Uterus (tissue), 4 donors: ENCODE results near the gene DNAAF1. TPM values are rescaled to one million over a fixed set of nuclear protein-coding genes. Genes with fewer than 3 reads are reported as not detected.
A peak's percentile ranks its signal among the peaks of the same experiment; 100 is the strongest.

Experiments used
- DNase-seq, 2 donors: peaks; one replicate each; pipeline ENCODE4 v3.0.0-alpha.2; 2019 to 2020
- H3K27ac ChIP-seq, 2 donors: fragments of 200-600 bp; sonication (generic); 1 replicate in 1 of 2; 2 replicates in 1 of 2; pipeline ENCODE4 v1.5.1; 2016 to 2018
- H3K27me3 ChIP-seq, 2 donors: fragments of 200-600 bp; sonication (generic); one replicate each; pipeline ENCODE4 v1.5.1; 2018 to 2019; ENCODE audit warnings: control low read depth in 1 of 2
- H3K36me3 ChIP-seq, 2 donors: fragments of 200-600 bp; sonication (generic); one replicate each; pipeline ENCODE4 v1.5.1; 2019; ENCODE audit warnings: control low read depth in 1 of 2
- H3K4me1 ChIP-seq, 2 donors: fragments of 200-600 bp; sonication (generic); one replicate each; pipeline ENCODE4 v1.5.1; 2018 to 2019; ENCODE audit warnings: control low read depth in 1 of 2
- H3K4me3 ChIP-seq, 2 donors: fragments of 200-600 bp; sonication (generic); 1 replicate in 1 of 2; 2 replicates in 1 of 2; pipeline ENCODE4 v1.5.1; 2018 to 2019; ENCODE audit warnings: mild to moderate bottlenecking in 1 of 2
- H3K9me3 ChIP-seq, 2 donors: fragments of 200-600 bp; sonication (generic); one replicate each; pipeline ENCODE4 v1.5.1; 2019; ENCODE audit warnings: control low read depth in 1 of 2
- POLR2A ChIP-seq, 2 donors: fragments of 450-650 bp; IDR thresholded peaks; one replicate each; pipeline ENCODE4 v1.6.1; 2016; ENCODE audit warnings: antibody characterized with exemption in 2 of 2, mild to moderate bottlenecking in 1 of 2, moderate library complexity in 1 of 2
- intact Hi-C: fragments of 100-400 bp; cut with DNase I; formaldehyde crosslinking; loops from one replicate; pipeline ENCODE4 v1.15.1; 2023; ENCODE audit warnings: low total_unique reads
- total RNA-seq, 4 donors: library from RNA; depleted of rRNA in 3 of 4; stranded (reverse); fragments of >200 nt in 3 of 4; gene quantifications; one replicate each; pipeline versions ENCODE4 v1.1.0 to v1.2.4, GENCODE V29; 2014 to 2023
- TF ChIP-seq, protein P1 (sequence below), 4 experiments: fragments of 200-600 bp in 2 of 4; fragments of 450-650 bp in 2 of 4; sonication (generic) in 2 of 4; IDR thresholded peaks; one replicate each; pipeline ENCODE4 v1.5.1; 2016 to 2019; ENCODE audit warnings: antibody characterized with exemption in 4 of 4, mild to moderate bottlenecking in 2 of 4, moderate library complexity in 1 of 4
- donor health status: DM: yes; HTN: yes; CAD: no.

DNAAF1 gene
- total RNA-seq, 4 donors from 2014 or later, result 0.77 to 8.2 (median 2.7) TPM

DNA sequence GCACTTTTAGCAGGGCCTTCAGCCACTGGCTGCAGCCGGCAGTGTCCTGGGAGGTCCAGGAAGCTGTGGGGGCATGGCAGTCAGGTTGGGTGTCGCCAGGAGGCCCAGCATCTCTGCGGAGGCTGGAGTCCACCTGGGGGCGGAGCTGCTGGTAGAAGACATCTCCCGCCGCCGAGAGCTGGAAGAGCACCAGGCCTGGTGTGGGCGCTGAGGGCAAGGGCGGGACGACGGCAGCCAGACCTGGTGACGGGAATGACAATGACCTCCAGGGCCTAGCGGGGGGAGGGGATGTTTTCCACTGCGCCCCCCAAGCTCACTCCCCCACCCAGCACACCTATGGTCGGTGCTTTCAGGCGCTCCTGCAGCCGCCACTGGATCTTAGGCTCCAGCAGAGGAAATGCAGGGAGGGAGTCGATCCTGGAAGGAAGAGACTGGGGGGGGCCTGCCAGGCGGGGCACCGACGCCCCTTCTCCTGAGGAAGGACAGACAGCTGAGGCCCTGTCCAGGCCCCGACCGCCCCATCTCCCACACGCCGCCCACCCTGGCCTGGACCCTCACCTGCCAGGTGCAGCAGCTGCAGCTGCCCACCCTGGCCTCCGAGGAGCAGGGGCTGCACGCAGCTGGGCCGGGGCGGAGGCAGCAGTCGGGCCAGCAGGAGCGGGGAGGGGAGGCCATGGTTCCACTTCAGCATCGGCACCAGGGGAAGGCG is 34.7 kb downstream of the DNAAF1 start:
- Histone ChIP-seq H3K27ac (no peak overlapping the region), H3K36me3 (no peaks in the 10 kb centered on the region), H3K4me3 (no peak overlapping the region), H3K9me3 (no peaks in the 10 kb centered on the region), H3K27me3 (no peaks in the 10 kb centered on the region), H3K4me1 (peaks cover 0 to 15% of the 10 kb centered on the region in 2 donors)
- TF ChIP-seq POLR2A (IDR thresholded peaks at IDR 0.05), result no peak
- TF ChIP-seq, protein P1, sequence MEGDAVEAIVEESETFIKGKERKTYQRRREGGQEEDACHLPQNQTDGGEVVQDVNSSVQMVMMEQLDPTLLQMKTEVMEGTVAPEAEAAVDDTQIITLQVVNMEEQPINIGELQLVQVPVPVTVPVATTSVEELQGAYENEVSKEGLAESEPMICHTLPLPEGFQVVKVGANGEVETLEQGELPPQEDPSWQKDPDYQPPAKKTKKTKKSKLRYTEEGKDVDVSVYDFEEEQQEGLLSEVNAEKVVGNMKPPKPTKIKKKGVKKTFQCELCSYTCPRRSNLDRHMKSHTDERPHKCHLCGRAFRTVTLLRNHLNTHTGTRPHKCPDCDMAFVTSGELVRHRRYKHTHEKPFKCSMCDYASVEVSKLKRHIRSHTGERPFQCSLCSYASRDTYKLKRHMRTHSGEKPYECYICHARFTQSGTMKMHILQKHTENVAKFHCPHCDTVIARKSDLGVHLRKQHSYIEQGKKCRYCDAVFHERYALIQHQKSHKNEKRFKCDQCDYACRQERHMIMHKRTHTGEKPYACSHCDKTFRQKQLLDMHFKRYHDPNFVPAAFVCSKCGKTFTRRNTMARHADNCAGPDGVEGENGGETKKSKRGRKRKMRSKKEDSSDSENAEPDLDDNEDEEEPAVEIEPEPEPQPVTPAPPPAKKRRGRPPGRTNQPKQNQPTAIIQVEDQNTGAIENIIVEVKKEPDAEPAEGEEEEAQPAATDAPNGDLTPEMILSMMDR (IDR thresholded peaks at IDR 0.05), result no peak
- DNase-seq, result no peak
- intact Hi-C loops, result no loop called here

DNA sequence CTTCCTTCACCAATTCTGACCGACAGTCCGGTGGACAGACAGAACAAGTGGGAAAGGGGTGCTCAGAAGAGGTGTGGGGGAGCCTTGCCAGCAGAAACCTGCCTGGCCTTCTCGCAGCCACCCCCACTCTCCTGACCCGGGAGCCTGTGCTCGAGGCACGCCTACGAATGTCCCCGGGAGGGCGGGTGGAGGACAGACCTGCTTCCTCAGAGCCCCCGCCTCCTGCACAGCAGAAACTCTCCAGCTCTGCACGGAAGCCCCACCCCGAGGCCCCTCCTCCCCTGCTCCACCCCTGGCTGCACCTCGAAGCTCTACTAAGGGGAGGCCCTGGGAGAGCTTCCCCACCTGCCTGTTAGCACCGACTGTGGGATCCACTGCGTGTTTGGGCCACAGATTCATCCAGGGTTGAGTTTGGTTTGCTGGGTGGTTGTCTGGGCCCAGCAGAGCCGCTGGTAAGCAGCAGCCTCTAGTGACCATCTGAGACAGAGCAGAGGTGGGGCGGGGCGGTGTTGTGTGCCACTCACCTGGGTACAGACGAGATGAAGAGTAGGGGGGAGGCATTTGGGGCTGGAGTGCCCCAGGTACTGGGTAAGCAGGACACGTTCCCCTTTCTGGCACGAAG is 35.5 kb downstream of the DNAAF1 start:
- Histone ChIP-seq H3K36me3 (no peaks in the 10 kb centered on the region), H3K4me1 (peaks cover 0 to 15% of the 10 kb centered on the region in 2 donors), H3K9me3 (no peaks in the 10 kb centered on the region), H3K27ac (no peak overlapping the region), H3K27me3 (no peaks in the 10 kb centered on the region), H3K4me3 (no peak overlapping the region)
- intact Hi-C loops, result no loop called here
- TF ChIP-seq, protein P1 (IDR thresholded peaks at IDR 0.05), result no peak
- no peak for TF ChIP-seq POLR2A (IDR thresholded peaks at IDR 0.05)
- no peak for DNase-seq

DNA sequence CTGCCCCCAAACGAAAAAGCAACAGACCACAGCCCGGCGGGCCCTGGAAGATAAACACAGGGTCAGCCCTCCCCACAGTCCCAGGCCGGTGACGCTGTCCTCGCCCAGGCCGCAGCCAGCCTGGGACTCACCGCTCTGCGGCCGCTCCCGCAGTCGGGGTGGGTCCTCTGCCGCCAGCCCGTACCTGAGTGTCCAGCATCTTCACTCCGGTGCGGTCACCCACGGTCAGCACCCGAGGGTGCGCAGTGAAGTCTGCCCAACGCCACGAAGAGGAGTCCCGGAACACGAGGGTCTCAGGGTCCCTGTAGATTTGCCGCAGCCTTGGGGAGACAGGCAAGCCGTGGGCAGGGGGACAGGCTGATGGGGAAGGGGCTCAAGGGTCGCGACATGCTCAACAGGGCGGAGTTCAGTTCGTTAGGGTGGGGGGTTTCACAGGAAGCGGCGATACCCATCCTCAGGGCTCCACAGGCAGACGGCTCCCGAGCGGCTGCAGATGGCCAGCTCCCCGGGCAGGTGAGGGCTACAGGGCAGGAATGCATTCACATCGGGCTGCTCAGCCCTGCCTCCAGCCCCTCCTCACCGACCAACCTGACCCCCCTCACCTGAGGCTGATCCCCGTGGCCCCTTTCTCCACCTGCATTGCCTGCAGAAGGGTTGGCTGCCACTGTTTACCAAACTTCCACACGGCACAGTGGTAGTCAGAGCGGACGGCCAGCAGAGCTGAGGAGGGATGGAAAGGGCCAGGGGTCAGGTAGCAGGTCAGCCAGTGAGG is 36.2 kb downstream of the DNAAF1 start:
- TF ChIP-seq POLR2A (IDR thresholded peaks at IDR 0.05), result no peak
- TF ChIP-seq, protein P1 (IDR thresholded peaks at IDR 0.05), result no peak

DNA sequence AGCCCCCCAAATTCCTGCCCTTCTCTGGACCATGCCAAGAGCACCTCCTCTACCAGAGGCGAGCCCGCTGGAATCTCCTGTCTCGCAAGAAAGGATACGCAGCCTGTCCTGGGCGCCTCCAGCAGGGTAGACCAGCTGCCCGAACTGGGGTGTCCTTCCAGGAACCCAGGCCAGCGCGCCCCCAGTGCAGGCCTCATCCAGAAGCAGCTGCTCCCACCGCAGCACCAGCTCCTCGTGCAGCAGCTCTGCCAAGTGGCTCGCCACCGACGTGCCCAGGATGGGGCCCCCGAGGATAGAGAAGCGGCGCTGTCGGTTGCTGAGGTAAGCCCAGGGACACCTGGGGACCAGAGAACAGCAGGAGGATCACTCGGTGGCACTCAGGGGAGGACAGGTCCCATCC is 37.0 kb downstream of the DNAAF1 start:
- no peak overlapping the region for H3K4me3 ChIP-seq
- no peak for TF ChIP-seq POLR2A (IDR thresholded peaks at IDR 0.05)
- TF ChIP-seq, protein P1 (IDR thresholded peaks at IDR 0.05), result no peak
- peaks cover 0 to 7% of the 10 kb centered on the region in 2 donors for H3K4me1 ChIP-seq
- DNase-seq, result no peak
- no peaks in the 10 kb centered on the region for H3K9me3 ChIP-seq
- H3K27ac ChIP-seq, result peak overlapping the region in 1 of 2 donors; percentile 58
- no peaks in the 10 kb centered on the region for H3K27me3 ChIP-seq
- no peaks in the 10 kb centered on the region for H3K36me3 ChIP-seq
- intact Hi-C loops, result no loop called here

More for the DNA sequence above, 36.2 kb downstream of the DNAAF1 start:
- Histone ChIP-seq H3K27me3 (no peaks in the 10 kb centered on the region), H3K36me3 (no peaks in the 10 kb centered on the region), H3K4me3 (no peak overlapping the region), H3K9me3 (no peaks in the 10 kb centered on the region), H3K4me1 (peaks cover 0 to 15% of the 10 kb centered on the region in 2 donors), H3K27ac (peak overlapping the region in 1 of 2 donors; percentile 58)
- no peak for DNase-seq
- intact Hi-C loops, result no loop called here
